ENCODE data around the gene KLHL29.

DNA sequence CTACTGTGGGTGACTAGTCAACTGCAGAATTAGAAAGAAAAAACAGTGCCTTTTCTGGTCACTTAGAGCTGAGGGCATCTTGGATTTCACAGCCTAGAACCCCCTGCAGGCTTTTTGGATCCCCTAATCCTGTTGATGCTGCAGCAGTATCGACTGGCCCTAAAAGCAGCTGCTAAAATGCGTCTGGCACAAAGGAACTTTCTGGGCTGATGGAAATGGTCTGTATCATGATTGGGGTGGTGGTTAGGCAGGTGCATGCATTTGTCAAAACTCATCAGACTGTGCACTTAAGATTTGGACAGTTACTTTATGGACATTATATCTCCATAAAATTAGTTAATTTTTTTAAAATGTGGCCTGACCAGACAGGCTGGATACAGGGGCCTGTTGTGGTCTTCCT, 149.8 kb downstream of the KLHL29 start:
- TF ChIP-seq, protein P1, sequence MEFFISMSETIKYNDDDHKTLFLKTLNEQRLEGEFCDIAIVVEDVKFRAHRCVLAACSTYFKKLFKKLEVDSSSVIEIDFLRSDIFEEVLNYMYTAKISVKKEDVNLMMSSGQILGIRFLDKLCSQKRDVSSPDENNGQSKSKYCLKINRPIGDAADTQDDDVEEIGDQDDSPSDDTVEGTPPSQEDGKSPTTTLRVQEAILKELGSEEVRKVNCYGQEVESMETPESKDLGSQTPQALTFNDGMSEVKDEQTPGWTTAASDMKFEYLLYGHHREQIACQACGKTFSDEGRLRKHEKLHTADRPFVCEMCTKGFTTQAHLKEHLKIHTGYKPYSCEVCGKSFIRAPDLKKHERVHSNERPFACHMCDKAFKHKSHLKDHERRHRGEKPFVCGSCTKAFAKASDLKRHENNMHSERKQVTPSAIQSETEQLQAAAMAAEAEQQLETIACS (CRISPR knock-in tag; IDR thresholded peaks at IDR 0.05), result no peak
- TF ChIP-seq, protein P2, sequence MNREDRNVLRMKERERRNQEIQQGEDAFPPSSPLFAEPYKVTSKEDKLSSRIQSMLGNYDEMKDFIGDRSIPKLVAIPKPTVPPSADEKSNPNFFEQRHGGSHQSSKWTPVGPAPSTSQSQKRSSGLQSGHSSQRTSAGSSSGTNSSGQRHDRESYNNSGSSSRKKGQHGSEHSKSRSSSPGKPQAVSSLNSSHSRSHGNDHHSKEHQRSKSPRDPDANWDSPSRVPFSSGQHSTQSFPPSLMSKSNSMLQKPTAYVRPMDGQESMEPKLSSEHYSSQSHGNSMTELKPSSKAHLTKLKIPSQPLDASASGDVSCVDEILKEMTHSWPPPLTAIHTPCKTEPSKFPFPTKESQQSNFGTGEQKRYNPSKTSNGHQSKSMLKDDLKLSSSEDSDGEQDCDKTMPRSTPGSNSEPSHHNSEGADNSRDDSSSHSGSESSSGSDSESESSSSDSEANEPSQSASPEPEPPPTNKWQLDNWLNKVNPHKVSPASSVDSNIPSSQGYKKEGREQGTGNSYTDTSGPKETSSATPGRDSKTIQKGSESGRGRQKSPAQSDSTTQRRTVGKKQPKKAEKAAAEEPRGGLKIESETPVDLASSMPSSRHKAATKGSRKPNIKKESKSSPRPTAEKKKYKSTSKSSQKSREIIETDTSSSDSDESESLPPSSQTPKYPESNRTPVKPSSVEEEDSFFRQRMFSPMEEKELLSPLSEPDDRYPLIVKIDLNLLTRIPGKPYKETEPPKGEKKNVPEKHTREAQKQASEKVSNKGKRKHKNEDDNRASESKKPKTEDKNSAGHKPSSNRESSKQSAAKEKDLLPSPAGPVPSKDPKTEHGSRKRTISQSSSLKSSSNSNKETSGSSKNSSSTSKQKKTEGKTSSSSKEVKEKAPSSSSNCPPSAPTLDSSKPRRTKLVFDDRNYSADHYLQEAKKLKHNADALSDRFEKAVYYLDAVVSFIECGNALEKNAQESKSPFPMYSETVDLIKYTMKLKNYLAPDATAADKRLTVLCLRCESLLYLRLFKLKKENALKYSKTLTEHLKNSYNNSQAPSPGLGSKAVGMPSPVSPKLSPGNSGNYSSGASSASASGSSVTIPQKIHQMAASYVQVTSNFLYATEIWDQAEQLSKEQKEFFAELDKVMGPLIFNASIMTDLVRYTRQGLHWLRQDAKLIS (CRISPR knock-in tag; IDR thresholded peaks at IDR 0.05), result no peak
- TF ChIP-seq, protein P3, sequence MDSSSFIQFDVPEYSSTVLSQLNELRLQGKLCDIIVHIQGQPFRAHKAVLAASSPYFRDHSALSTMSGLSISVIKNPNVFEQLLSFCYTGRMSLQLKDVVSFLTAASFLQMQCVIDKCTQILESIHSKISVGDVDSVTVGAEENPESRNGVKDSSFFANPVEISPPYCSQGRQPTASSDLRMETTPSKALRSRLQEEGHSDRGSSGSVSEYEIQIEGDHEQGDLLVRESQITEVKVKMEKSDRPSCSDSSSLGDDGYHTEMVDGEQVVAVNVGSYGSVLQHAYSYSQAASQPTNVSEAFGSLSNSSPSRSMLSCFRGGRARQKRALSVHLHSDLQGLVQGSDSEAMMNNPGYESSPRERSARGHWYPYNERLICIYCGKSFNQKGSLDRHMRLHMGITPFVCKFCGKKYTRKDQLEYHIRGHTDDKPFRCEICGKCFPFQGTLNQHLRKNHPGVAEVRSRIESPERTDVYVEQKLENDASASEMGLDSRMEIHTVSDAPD (CRISPR knock-in tag; IDR thresholded peaks at IDR 0.05), result no peak
- TF ChIP-seq, protein P4, sequence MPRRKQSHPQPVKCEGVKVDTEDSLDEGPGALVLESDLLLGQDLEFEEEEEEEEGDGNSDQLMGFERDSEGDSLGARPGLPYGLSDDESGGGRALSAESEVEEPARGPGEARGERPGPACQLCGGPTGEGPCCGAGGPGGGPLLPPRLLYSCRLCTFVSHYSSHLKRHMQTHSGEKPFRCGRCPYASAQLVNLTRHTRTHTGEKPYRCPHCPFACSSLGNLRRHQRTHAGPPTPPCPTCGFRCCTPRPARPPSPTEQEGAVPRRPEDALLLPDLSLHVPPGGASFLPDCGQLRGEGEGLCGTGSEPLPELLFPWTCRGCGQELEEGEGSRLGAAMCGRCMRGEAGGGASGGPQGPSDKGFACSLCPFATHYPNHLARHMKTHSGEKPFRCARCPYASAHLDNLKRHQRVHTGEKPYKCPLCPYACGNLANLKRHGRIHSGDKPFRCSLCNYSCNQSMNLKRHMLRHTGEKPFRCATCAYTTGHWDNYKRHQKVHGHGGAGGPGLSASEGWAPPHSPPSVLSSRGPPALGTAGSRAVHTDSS (CRISPR knock-in tag; conservative IDR thresholded peaks at IDR 0.05), result no peak
- TF ChIP-seq, protein P5, sequence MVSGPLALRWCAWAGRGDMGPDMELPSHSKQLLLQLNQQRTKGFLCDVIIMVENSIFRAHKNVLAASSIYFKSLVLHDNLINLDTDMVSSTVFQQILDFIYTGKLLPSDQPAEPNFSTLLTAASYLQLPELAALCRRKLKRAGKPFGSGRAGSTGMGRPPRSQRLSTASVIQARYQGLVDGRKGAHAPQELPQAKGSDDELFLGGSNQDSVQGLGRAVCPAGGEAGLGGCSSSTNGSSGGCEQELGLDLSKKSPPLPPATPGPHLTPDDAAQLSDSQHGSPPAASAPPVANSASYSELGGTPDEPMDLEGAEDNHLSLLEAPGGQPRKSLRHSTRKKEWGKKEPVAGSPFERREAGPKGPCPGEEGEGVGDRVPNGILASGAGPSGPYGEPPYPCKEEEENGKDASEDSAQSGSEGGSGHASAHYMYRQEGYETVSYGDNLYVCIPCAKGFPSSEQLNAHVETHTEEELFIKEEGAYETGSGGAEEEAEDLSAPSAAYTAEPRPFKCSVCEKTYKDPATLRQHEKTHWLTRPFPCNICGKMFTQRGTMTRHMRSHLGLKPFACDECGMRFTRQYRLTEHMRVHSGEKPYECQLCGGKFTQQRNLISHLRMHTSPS (CRISPR knock-in tag; IDR thresholded peaks at IDR 0.05; ENCODE audit: low read depth), result no peak
- TF ChIP-seq PCBP1 (IDR thresholded peaks at IDR 0.05; ENCODE audit: borderline replicate concordance, low read depth, low read length) (no peak), ZNF724P (CRISPR knock-in tag; IDR thresholded peaks at IDR 0.05; ENCODE audit: borderline replicate concordance) (no peak), MYC (CRISPR knock-in tag; IDR thresholded peaks at IDR 0.05; ENCODE audit: borderline replicate concordance) (no peak), NFE2L2 (IDR thresholded peaks at IDR 0.05; ENCODE audit: low read length) (no peak)
- TF ChIP-seq, protein P6, sequence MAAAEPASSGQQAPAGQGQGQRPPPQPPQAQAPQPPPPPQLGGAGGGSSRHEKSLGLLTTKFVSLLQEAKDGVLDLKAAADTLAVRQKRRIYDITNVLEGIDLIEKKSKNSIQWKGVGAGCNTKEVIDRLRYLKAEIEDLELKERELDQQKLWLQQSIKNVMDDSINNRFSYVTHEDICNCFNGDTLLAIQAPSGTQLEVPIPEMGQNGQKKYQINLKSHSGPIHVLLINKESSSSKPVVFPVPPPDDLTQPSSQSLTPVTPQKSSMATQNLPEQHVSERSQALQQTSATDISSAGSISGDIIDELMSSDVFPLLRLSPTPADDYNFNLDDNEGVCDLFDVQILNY (CRISPR knock-in tag; conservative IDR thresholded peaks at IDR 0.05), result no peak
- TF ChIP-seq, protein P7, sequence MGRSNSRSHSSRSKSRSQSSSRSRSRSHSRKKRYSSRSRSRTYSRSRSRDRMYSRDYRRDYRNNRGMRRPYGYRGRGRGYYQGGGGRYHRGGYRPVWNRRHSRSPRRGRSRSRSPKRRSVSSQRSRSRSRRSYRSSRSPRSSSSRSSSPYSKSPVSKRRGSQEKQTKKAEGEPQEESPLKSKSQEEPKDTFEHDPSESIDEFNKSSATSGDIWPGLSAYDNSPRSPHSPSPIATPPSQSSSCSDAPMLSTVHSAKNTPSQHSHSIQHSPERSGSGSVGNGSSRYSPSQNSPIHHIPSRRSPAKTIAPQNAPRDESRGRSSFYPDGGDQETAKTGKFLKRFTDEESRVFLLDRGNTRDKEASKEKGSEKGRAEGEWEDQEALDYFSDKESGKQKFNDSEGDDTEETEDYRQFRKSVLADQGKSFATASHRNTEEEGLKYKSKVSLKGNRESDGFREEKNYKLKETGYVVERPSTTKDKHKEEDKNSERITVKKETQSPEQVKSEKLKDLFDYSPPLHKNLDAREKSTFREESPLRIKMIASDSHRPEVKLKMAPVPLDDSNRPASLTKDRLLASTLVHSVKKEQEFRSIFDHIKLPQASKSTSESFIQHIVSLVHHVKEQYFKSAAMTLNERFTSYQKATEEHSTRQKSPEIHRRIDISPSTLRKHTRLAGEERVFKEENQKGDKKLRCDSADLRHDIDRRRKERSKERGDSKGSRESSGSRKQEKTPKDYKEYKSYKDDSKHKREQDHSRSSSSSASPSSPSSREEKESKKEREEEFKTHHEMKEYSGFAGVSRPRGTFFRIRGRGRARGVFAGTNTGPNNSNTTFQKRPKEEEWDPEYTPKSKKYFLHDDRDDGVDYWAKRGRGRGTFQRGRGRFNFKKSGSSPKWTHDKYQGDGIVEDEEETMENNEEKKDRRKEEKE (IDR thresholded peaks at IDR 0.05), result no peak
- TF ChIP-seq, protein P8, sequence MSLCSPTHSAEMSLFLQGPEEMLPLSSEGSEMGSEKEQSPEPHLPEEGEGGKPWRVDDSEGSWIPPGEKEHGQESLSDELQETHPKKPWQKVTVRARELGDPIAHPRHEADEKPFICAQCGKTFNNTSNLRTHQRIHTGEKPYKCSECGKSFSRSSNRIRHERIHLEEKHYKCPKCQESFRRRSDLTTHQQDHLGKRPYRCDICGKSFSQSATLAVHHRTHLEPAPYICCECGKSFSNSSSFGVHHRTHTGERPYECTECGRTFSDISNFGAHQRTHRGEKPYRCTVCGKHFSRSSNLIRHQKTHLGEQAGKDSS (CRISPR knock-in tag; IDR thresholded peaks at IDR 0.05; ENCODE audit: borderline replicate concordance, low read depth), result no peak

All from HepG2 (cell line).